Body of pancreas (tissue), 4 donors: ENCODE measurements around the gene FAM216B.

Experiments
- CTCF ChIP-seq, 7 experiments: fragments of 450-650 bp in 4 of 7; fragments of 200-600 bp in 3 of 7; sonication (generic) in 3 of 7; IDR thresholded peaks; one replicate each; pipeline ENCODE4 v1.5.1; 2016 to 2019; ENCODE audit warnings: antibody characterized with exemption in 7 of 7
- POLR2A ChIP-seq, 3 donors: fragments of 450-650 bp; IDR thresholded peaks; one replicate each; pipeline ENCODE4 v1.6.1; 2016; ENCODE audit warnings: antibody characterized with exemption in 3 of 3, mild to moderate bottlenecking in 2 of 3

GRCh38 chr13:42769650-42770049 lies 11.7 kb upstream of the FAM216B start:
- TF ChIP-seq CTCF (IDR thresholded peaks at IDR 0.05) (no peak), POLR2A (IDR thresholded peaks at IDR 0.05) (no peak)
